Measurements from ENCODE around the gene GRHPR.

DNA sequence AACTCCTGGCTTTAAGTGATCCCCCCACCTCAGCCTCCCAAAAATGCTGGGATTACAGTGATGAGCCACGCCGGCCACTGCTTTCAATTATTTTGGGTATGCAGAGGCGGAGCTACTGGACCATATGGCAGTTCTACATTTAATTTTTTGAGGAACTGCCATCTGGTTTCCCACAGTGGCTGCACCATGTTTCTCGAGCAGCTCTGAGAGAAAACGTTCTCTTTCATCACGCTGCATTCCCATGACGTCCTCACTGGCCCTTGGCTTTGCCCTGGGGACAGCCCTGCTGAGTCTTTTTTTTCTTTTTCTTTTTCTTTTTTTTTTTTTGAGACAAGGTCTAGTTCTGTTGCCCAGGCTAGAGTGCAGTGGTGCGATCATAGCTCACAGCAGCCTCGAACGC lies 35.5 kb upstream of the GRHPR start:
- TF ChIP-seq POLR2A (IDR thresholded peaks at IDR 0.05) = no peak
- TF ChIP-seq, protein P1, sequence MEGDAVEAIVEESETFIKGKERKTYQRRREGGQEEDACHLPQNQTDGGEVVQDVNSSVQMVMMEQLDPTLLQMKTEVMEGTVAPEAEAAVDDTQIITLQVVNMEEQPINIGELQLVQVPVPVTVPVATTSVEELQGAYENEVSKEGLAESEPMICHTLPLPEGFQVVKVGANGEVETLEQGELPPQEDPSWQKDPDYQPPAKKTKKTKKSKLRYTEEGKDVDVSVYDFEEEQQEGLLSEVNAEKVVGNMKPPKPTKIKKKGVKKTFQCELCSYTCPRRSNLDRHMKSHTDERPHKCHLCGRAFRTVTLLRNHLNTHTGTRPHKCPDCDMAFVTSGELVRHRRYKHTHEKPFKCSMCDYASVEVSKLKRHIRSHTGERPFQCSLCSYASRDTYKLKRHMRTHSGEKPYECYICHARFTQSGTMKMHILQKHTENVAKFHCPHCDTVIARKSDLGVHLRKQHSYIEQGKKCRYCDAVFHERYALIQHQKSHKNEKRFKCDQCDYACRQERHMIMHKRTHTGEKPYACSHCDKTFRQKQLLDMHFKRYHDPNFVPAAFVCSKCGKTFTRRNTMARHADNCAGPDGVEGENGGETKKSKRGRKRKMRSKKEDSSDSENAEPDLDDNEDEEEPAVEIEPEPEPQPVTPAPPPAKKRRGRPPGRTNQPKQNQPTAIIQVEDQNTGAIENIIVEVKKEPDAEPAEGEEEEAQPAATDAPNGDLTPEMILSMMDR (IDR thresholded peaks at IDR 0.05) = no peak
